ENCODE data around the gene VWA2. TPM values are rescaled to one million over a fixed set of nuclear protein-coding genes. Genes with fewer than 3 reads are reported as not detected.

VWA2 gene
- total and polyA plus RNA-seq, 10 of the 15 experiments (the other 5 are each of a cell fraction or from before 2014, with no cell fraction given) = 0.03 TPM; not detected in 9

GRCh38 chr10:114322344-114322743, 83.3 kb downstream of the VWA2 start (continued):
- TF ChIP-seq, protein P1, sequence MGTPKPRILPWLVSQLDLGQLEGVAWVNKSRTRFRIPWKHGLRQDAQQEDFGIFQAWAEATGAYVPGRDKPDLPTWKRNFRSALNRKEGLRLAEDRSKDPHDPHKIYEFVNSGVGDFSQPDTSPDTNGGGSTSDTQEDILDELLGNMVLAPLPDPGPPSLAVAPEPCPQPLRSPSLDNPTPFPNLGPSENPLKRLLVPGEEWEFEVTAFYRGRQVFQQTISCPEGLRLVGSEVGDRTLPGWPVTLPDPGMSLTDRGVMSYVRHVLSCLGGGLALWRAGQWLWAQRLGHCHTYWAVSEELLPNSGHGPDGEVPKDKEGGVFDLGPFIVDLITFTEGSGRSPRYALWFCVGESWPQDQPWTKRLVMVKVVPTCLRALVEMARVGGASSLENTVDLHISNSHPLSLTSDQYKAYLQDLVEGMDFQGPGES (IDR thresholded peaks at IDR 0.05) = no peak

GRCh38 chr10:114323023-114323422, 84.0 kb downstream of the VWA2 start:
- no peaks in the 10 kb centered on the region for H3K36me3 ChIP-seq (ENCODE audit: control insufficient read depth in 2 of 2, insufficient read depth in 2 of 2, low read length in 1 of 2)
- ChIA-PET SMC1A (ENCODE audit: uncharacterized antibody, unreplicated experiment) (interaction anchor here (1.2 to 1.6 kb wide), 3 partner anchors 14 to 19 kb away, joined by 3 to 4 read pairs (median 3); no protein-coding TSS in a partner anchor), POLR2A (no interaction called here), CTCF (interaction anchor here (1.4 kb wide), 1 partner anchor 19 kb away, joined by 6 read pairs; no protein-coding TSS in a partner anchor), RAD21 (ENCODE audit: unreplicated experiment) (interaction anchor here (1.2 kb wide), 1 partner anchor 20 kb away, joined by 5 read pairs; no protein-coding TSS in a partner anchor)
- H3K9me3 ChIP-seq (replicated peaks; ENCODE audit: control insufficient read depth, insufficient read depth, low read length) = no peaks in the 10 kb centered on the region
- no peaks in the 10 kb centered on the region for H3K79me2 ChIP-seq (ENCODE audit: control insufficient read depth, insufficient read depth, low read length)
- H2AFZ ChIP-seq (ENCODE audit: control insufficient read depth, low read depth, low read length) = no peak overlapping the region
- WGBS (ENCODE audit: insufficient coverage, insufficient replicate concordance, low lambda C conversion rate, missing lambda C conversion rate) = 37% methylated on average over 5 of the region's 5 CpGs
- H4K20me1 ChIP-seq (ENCODE audit: control insufficient read depth, insufficient read depth) = no peaks in the 10 kb centered on the region
- no peak for FAIRE-seq
- H3K27ac ChIP-seq (ENCODE audit: control insufficient read depth, insufficient read depth) = no peak overlapping the region
- peaks cover 0 to 2% of the 10 kb centered on the region in 2 experiments; a peak in 2 of 4 replicates for H3K27me3 ChIP-seq (replicated peaks in 1 of 2; ENCODE audit: control insufficient read depth in 2 of 2, insufficient read depth in 2 of 2, low read length in 1 of 2)
- TF ChIP-seq STAT1 (conservative IDR thresholded peaks at IDR 0.05) (no peak), STAT3 (IDR thresholded peaks at IDR 0.05; ENCODE audit: low read depth, low read length) (no peak), SPI1 (IDR thresholded peaks at IDR 0.05; ENCODE audit: borderline replicate concordance, insufficient read depth, low read depth, low read length) (no peak), RB1 (IDR thresholded peaks at IDR 0.05; ENCODE audit: borderline replicate concordance) (no peak), ZZZ3 (IDR thresholded peaks at IDR 0.05; ENCODE audit: control insufficient read depth, insufficient read length, low read depth) (no peak), RELB (IDR thresholded peaks at IDR 0.05; ENCODE audit: low read depth) (no peak), PAX8 (IDR thresholded peaks at IDR 0.05) (no peak), CHD1 (IDR thresholded peaks at IDR 0.05; ENCODE audit: low read depth, low read length) (no peak), CHD2 (IDR thresholded peaks at IDR 0.05; ENCODE audit: borderline replicate concordance, low read depth, low read length) (no peak), CBFB (IDR thresholded peaks at IDR 0.05; ENCODE audit: low read depth) (no peak), MEF2B (IDR thresholded peaks at IDR 0.05; ENCODE audit: partially characterized antibody, poor library complexity, severe bottlenecking) (no peak), NFXL1 (IDR thresholded peaks at IDR 0.05; ENCODE audit: borderline replicate concordance) (no peak), KLF5 (IDR thresholded peaks at IDR 0.05; ENCODE audit: partially characterized antibody) (no peak), SMC3 (IDR thresholded peaks at IDR 0.05; ENCODE audit: borderline replicate concordance, low read length) (no peak), FOS (IDR thresholded peaks at IDR 0.05; ENCODE audit: borderline replicate concordance, extremely low read depth, insufficient read length) (no peak), JUNB (IDR thresholded peaks at IDR 0.05) (no peak), FOXK2 (IDR thresholded peaks at IDR 0.05) (no peak), SMAD5 (IDR thresholded peaks at IDR 0.05; ENCODE audit: low read depth) (no peak)
- no peak overlapping the region for H3K4me3 ChIP-seq
- H3K9ac ChIP-seq (ENCODE audit: control insufficient read depth, insufficient read depth, low read length) = no peak overlapping the region
- in situ Hi-C loops (cut with MboI) (loop anchor here (25.0 kb wide), 2 partner anchors 111 to 464 kb away; no protein-coding TSS in a partner anchor), intact Hi-C loops (cut with micrococcal nuclease; ENCODE audit: unreplicated experiment) (no loop called here)
- DNase-seq (ENCODE audit: low read depth, low spot score) = no peak
- H3K4me2 ChIP-seq (ENCODE audit: control insufficient read depth, insufficient read depth) = no peak overlapping the region
- ATAC-seq = no peak
- no peaks in the 10 kb centered on the region for H3K4me1 ChIP-seq (ENCODE audit: control insufficient read depth, insufficient read depth, low read length)
- BruUV-seq (replicated peaks) = no TSS peak
